NB4 (cell line): ENCODE results near the gene IGF2BP3.

ENCODE experiments used
- CTCF ChIP-seq: IDR thresholded peaks from one replicate; pipeline ENCODE4 v1.5.1; 2012; ENCODE audit warnings: low read depth, low read length
- POLR2A ChIP-seq: IDR thresholded peaks from 2 replicates; pipeline ENCODE4 v1.6.1; 2011; ENCODE audit warnings: mild to moderate bottlenecking; ENCODE audit not compliant: insufficient read length; ENCODE audit errors: extremely low read depth

- TF ChIP-seq POLR2A: no peak
- no peak for TF ChIP-seq CTCF
These were observed 73.0 kb downstream of the IGF2BP3 start for GRCh38 chr7:23397241-23397640.
